ENCODE results near the gene LRFN3. TPM values are rescaled to one million over a fixed set of nuclear protein-coding genes. Genes with fewer than 3 reads are reported as not detected.
"Not testable (repeated sequence)": the region's sequence is repeated elsewhere in the genome, so short reads cannot be mapped to it uniquely, and the experiment has no call there.

The LRFN3 gene, protein sequence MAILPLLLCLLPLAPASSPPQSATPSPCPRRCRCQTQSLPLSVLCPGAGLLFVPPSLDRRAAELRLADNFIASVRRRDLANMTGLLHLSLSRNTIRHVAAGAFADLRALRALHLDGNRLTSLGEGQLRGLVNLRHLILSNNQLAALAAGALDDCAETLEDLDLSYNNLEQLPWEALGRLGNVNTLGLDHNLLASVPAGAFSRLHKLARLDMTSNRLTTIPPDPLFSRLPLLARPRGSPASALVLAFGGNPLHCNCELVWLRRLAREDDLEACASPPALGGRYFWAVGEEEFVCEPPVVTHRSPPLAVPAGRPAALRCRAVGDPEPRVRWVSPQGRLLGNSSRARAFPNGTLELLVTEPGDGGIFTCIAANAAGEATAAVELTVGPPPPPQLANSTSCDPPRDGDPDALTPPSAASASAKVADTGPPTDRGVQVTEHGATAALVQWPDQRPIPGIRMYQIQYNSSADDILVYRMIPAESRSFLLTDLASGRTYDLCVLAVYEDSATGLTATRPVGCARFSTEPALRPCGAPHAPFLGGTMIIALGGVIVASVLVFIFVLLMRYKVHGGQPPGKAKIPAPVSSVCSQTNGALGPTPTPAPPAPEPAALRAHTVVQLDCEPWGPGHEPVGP
- polyA plus RNA-seq (ENCODE audit: insufficient read length in 3 of 3): 1 to 10 TPM; 7.1 to 8.3 (median 7.4) TPM

DNA sequence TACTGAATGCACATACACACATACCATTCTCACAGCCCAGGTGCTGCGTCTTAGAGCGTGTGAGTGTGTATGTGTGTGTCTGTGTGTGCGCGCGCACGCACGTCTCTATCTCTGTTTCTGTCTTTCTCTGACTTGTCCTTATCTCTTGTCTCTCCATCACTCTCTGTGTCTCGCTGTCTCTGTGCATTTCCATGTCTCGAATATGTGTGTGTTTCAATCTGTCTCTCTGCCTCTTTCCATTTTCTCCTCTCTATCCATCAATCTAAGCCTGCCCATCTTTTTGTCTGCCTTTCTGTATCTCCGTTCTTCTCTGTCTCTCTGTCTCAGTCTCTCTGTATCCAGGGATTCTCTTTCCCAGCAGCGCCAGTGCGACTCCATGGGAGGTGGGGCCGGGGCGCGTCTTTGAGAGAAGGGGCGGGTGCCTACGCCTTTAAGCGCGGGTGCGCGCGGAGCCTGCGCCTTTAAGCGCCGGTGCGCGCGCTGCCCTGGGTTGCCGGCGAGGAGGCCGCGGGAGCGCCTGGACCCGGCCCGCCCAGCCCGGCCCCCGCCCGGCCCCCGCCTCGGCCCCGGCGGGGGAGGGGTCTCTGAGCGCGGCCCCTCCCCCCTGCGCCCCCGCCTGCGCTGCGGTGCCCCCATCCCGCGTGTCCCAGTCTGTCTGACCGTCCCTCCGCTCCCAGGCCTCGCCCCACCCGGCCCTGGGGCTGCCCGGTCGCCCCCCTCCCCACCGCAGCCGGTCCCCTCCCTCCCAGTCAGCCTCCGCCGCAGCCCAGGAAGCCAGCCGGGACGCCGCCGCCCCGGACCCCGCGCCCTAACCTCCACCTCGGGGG, at the start of gene LRFN3:
TSS of gene LRFN3 (plus strand) at position 464 of the 827 bp plus-strand sequence. CDS start 3,052 bp downstream, outside the sequence.
- DNase-seq (ENCODE audit: low read depth in 3 of 3, low spot score in 2 of 3): peak in 2 of 3 donors; percentile 45 to 46

- no peak for DNase-seq (ENCODE audit: low read depth in 3 of 3, low spot score in 2 of 3)
Measured at GRCh38 chr19:35887197-35887596, 49.0 kb upstream of the LRFN3 start.

DNA sequence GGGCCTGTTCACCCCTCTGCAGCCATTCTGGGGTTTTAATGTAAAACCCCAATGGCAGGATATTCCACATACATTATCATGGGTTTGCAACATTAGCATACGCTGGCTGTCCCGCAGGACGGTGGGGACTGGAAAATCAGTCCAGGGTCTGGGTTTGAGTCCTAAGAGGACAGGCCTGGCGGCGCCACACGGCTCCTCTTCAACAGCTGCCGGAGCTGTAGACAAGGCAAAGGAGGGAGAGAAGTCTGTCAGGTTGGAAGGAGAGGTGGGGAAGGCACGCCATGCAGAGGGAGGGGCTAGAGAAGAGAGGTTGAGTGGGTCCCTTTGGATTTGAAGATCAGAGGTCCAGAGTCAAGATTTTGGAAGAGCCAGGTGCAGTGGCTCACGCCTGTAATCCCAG, 47.8 kb upstream of the LRFN3 start:
- no peak for DNase-seq (ENCODE audit: low read depth in 3 of 3, low spot score in 2 of 3)

DNA sequence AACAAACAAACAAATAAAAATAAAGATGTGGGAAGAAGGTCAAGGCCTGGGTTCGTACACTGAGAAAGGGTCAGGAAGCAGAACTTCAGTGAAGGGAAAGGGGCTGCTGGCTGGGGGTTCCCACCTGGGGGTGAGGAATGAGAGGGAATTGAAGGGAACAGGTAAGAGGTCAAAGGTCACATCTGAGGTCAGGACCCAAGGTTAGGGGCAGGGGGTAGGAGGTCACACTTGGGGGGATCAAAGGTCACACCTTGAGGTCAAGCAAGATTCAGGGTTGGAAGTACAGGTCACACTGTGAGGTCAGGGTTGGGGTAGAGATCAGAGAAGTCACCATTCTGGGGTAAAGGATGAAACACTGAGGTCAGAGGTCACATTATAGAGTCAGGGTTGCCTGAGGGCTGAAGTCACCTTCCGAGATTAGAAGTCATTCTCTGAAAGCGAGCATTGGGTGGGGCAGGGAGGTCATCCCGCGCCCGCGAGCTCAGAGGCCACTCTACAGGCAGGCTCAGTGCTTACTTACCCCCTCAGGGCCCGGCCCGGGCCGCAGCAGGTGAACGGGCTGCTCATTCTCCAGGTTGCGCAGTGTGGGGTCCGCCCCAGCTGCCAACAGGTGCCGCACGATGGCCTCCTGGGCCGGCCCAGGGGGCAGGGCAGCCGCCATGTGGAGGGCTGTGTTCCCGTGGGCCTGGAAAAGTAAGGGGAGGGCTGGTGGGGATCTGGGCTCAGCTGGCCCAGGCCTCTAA, 46.6 kb upstream of the LRFN3 start:
- DNase-seq (ENCODE audit: low read depth in 3 of 3, low spot score in 2 of 3): no peak

- no peak for DNase-seq (ENCODE audit: low read depth in 3 of 3, low spot score in 2 of 3)
Measured at GRCh38 chr19:35890113-35890650, 46.0 kb upstream of the LRFN3 start.

GRCh38 chr19:35891819-35892218, 44.4 kb upstream of the LRFN3 start:
- not testable (repeated sequence) for DNase-seq (ENCODE audit: low read depth in 3 of 3, low spot score in 2 of 3)

GRCh38 chr19:35894342-35894741, 41.8 kb upstream of the LRFN3 start:
- DNase-seq (ENCODE audit: low read depth in 3 of 3, low spot score in 2 of 3): no peak

DNA sequence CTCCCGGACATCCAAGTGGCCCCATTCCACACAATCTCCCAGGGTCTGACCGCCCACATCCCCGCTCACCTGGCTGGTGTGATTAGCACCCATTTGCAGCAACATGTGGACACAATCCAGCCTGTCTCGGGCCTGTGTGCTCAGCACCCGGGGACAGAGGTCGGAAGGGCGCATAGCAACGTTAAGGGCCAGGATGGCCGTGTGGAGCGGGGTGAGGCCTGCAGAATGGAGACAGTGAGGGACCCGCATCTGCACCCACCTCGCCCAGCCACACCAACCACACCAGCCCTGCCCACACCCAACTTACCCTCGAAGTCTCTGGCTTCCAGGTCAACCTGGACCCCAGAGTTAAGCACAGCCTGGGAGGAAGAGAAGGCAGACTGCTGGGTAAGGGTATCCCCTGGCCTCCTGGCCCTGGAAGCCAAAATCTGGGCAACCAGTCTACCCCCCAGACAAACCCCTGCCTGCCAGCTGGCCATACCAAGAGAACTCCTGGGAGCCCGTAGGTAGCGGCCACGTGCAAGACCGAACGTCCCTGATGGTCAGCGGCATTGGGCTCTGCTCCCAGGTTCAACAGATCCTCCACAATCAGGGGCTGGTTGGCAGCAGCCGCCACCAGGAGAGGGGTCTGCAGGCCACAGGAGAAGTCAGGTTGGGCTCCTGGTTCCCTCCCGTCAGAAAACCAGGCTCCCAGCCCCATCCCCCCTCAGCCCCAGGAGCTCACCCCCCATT, 40.1 kb upstream of the LRFN3 start:
- DNase-seq (ENCODE audit: low read depth in 3 of 3, low spot score in 2 of 3): no peak

DNA sequence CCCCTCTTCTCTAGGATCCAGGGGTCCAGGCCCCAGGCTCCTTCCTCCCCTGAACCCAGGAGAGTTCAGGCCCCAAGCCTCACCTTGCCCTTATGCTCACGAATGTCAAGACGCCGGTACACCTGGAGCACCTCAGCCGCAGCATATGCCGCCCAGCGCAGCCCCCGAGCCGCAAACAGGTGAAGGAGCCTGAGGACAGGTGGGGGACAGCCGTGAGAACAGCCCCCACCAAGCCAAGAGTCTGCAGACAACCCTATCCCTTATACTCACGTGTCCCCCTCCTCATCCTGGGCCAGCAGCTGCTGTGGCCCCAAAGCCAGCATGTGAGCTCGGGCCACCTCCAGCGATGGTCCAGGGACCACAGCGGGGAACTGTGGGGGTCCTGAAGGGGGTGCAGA, 39.5 kb upstream of the LRFN3 start:
- DNase-seq (ENCODE audit: low read depth in 3 of 3, low spot score in 2 of 3): no peak

- DNase-seq (ENCODE audit: low read depth in 3 of 3, low spot score in 2 of 3): no peak
Measured at GRCh38 chr19:35897706-35898451, 38.3 kb upstream of the LRFN3 start.

DNA sequence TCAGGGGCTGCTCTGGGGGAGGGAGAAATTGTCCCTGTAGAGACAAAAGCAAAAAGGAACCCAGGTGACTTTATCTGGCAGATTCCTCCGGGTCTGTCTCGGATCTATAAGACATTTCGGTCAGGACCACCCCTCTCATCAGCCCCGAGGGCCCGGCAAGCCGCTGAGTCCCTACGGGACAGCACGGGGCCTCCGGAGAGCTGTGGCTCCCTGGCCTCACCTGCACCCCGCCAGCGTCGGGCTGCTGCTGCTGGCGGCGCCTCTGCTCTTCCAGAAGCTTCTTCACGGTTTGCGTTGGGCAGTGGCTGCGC, 37.7 kb upstream of the LRFN3 start:
- DNase-seq (ENCODE audit: low read depth in 3 of 3, low spot score in 2 of 3): no peak

GRCh38 chr19:35899547-35900214, 36.5 kb upstream of the LRFN3 start:
- DNase-seq (ENCODE audit: low read depth in 3 of 3, low spot score in 2 of 3): peak in 1 of 3 donors; percentile 65

DNA sequence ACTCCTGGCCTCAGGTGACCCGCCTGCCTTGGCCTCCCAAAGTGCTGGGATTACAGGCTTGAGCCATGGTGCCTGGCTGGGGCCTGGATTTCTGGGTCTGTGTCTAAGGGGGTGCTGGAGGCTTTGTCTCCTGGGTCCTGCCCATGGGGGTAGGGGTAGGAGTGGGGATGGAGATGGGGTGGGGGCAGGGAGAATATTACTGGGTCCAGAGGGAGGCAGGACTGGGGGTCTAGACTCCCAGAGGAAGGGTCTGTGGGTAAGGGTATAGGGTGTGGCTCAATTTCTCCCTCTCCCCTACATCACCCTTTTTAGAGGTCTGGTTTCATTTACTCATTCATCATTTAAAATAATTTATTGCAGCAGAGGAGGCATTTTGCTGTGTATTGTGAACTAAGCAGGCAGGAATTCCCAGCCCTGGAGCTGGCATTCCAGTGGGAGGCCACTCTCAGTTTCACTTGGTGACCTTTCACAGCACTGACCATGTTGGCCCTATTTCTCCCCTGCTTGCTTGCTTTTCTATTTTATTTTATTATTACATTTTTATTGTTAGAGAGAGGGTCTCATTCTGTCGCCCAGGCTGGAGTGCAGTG, 35.0 kb upstream of the LRFN3 start:
- no peak for DNase-seq (ENCODE audit: low read depth in 3 of 3, low spot score in 2 of 3)

DNA sequence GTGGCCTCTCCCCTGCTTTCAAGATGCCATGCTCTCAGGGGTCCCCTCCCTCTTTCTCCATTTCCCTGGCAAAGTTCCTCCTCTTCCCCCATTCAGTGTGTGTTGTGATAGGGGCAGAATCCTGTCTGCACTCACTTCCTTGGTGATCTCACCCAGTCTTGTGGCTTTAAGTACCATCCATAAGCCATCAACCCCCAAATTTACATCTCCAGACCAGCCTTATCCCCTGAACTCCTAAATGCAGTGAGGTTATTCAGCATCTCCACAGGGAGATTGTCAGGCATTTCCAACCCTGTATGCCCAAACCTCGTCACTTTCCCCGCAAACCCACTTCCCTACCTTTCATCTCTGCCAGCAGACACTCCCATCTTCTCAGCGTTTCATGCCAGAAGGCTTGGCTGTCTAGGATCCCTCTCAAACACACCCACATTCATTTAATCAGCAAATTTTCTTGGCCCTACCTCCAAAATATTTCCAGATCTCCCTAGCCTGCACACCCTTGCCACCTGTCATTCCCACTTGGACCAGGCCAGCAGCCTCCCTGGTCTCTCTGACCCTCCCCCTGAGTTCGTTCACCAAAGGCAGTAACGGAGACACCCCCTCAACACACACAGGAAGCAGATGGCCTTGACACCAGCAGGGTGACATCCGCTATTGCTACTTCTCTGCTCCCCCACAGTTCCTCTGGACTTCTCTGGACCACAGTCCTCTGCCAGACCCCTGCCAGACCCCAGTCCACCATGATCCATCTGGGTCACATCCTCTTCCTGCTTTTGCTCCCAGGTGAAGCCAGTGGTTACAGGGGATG, 34.1 kb upstream of the LRFN3 start, which contains the start of gene HCST:
TSS of gene HCST (plus strand) at position 676 of the 808 bp plus-strand sequence. CDS start at position 741, 65 bp downstream.
- DNase-seq (ENCODE audit: low read depth in 3 of 3, low spot score in 2 of 3): no peak

GRCh38 chr19:35902870-35903475, 33.2 kb upstream of the LRFN3 start:
- DNase-seq (ENCODE audit: low read depth in 3 of 3, low spot score in 2 of 3): no peak

- DNase-seq (ENCODE audit: low read depth in 3 of 3, low spot score in 2 of 3): no peak
Measured at GRCh38 chr19:35903550-35904179, 32.5 kb upstream of the LRFN3 start.

Data from right renal cortex interstitium (tissue), 3 donors.